Measurements from ENCODE around the gene CDYL.
A peak's percentile ranks its signal among the peaks of the same experiment; 100 is the strongest.

Gene CDYL

DNA sequence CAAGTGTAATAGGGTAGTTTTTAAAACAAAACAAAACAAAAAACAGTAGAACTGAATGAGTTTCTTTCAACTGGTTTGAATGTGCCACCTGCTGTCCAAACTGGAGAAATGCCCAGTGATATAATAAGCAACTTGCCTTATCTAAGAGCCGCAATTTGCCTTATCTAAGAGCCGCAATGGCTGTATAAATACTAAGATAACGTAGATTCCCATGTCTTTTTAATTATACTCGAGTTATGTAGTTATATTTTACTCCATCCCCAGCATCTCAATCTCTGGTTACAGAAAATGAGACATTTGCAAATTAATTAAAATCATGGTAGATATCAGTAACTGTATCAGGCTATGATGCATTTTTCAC, 160.5 kb downstream of the CDYL start:
- DNase-seq (ENCODE audit: low read depth), result no peak

DNA sequence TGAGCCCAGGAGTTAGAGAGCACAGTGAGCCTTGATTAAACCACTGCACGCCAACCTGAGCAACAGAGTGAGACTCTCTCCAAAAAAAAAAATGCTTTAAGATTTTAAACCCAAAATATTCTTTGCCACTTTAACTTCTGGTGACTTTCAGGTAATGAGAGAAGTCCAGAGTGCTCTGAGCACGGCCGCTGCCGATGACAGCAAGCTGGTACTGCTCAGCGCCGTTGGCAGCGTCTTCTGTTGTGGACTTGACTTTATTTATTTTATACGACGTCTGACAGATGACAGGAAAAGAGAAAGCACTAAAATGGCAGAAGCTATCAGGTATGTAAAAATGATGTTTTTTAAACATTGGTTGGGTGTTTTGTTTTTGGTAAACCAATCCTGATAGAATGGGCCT, 161.2 kb downstream of the CDYL start:
- no peak for DNase-seq (ENCODE audit: low read depth)

DNA sequence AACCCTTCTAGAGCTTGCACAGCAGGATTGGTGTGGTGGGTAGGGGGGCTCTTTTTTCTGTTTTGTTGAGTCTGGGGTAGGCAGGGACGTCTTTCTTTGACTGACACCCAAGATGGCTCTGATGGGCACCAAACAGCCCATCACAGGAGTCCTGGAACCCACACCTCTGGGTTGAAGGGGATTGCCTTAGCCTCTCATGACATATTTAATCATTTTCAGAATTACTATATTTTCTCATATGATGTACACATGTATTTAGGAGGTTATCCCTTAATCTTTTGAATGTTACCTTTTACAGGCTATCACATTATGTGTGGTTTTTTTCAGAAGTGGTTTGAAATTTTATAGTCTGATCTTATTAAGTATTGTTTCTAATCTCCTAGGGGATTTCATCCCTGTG, 163.0 kb downstream of the CDYL start:
- no peak for DNase-seq (ENCODE audit: low read depth)

DNA sequence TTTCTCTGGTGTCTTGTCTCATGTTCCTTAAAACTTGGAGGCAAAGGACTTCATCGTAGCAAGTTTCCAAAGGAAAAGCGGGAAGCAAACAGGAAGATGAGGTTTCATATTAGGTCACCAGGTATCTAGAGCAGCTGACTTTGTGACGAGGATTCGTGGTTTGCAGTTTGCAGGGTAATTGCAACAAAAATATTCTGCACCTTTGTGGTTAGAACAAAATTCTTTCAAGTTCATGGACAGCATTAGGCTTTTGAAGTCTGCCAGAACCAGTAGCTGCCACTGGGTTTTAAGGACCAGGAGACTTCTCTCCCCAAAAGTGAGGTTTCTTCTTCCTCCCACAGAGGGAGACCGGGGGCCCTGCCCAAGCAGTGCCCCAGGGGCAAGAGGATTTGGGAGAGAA, 164.2 kb downstream of the CDYL start:
- no peak for DNase-seq (ENCODE audit: low read depth)

DNA sequence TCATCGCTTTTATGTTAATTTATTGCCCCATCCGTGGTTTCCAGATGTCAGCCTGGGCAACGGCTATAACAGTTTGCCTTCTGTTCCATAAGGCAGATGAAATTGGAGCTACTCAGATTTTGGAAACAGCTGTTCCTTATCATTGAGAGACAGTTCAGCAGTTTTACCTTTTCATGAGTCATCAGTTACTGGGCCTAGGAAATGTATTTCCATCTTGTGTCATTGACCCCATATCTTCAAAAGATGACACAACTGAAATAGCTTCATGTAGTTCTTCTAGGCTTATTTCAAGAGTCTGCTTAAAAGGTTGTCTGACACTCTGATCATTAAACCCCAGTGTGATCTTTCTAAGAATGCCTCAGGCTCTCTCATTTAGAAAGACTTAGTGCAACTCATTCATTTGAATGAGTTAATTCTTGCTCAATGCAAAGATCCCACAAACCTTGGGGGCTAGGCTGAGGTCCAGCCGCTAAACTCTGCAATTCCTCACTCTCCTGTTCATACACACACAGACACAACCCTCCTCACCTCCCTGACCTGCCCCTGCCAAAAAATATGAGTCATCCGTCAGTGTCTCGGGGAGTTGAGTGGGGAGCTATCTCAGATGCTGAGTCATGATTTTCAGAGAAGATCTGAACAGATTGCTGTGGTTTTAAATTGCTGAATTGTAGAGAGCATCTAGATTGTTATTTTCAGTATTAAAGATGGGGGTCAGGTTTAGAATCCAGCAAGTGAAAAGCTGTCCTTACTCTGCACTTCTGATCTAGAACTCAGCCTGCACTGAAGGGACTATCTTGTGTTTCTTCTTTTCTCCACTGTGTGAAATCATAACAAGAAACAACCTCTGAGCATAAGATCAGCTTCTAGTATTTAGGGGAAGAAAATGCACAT, 165.8 kb downstream of the CDYL start:
- peak; percentile 25 for DNase-seq (ENCODE audit: low read depth)

GRCh38 chr6:4942673-4943009, 166.4 kb downstream of the CDYL start:
- no peak for DNase-seq (ENCODE audit: low read depth)

DNA sequence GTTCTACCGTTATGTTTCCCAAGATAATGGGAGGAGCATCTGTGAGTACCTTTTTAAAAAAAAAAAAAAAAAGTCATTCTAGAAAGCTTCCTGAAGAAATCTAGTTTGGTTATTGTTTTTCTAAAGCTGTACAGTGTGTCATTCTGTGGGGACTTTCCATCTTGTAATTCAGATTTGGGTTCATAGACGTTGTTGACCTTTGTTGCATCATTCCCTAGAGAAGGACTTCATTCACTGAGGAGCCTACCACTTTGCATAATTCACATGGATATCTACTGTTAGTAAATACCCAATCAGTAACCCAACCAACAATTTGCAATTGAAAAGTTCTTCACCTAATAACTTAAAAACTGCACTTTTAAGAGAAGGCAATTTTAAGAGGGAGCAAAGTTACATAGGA, 167.5 kb downstream of the CDYL start:
- DNase-seq (ENCODE audit: low read depth), result no peak

- no peak for DNase-seq (ENCODE audit: low read depth)
Measured at GRCh38 chr6:4944325-4944724, 168.1 kb downstream of the CDYL start.

- no peak for DNase-seq (ENCODE audit: low read depth)
Measured at GRCh38 chr6:4946521-4946920, 170.3 kb downstream of the CDYL start.

- DNase-seq (ENCODE audit: low read depth), result no peak
Measured at GRCh38 chr6:4947716-4948115, 171.5 kb downstream of the CDYL start.

- no peak for DNase-seq (ENCODE audit: low read depth)
Measured at GRCh38 chr6:4948781-4949450, 172.7 kb downstream of the CDYL start.

GRCh38 chr6:4950076-4950475, 173.9 kb downstream of the CDYL start:
- DNase-seq (ENCODE audit: low read depth), result no peak

GRCh38 chr6:4950836-4951533, 174.8 kb downstream of the CDYL start:
- DNase-seq (ENCODE audit: low read depth), result no peak

GRCh38 chr6:4953440-4953839, 177.2 kb downstream of the CDYL start:
- no peak for DNase-seq (ENCODE audit: low read depth)

- no peak for DNase-seq (ENCODE audit: low read depth)
Measured at GRCh38 chr6:4956625-4957024, 180.4 kb downstream of the CDYL start.

GRCh38 chr6:4957521-4958231, 181.5 kb downstream of the CDYL start:
- DNase-seq (ENCODE audit: low read depth), result no peak

- no peak for DNase-seq (ENCODE audit: low read depth)
Measured at GRCh38 chr6:4958624-4959023, 182.4 kb downstream of the CDYL start.

DNA sequence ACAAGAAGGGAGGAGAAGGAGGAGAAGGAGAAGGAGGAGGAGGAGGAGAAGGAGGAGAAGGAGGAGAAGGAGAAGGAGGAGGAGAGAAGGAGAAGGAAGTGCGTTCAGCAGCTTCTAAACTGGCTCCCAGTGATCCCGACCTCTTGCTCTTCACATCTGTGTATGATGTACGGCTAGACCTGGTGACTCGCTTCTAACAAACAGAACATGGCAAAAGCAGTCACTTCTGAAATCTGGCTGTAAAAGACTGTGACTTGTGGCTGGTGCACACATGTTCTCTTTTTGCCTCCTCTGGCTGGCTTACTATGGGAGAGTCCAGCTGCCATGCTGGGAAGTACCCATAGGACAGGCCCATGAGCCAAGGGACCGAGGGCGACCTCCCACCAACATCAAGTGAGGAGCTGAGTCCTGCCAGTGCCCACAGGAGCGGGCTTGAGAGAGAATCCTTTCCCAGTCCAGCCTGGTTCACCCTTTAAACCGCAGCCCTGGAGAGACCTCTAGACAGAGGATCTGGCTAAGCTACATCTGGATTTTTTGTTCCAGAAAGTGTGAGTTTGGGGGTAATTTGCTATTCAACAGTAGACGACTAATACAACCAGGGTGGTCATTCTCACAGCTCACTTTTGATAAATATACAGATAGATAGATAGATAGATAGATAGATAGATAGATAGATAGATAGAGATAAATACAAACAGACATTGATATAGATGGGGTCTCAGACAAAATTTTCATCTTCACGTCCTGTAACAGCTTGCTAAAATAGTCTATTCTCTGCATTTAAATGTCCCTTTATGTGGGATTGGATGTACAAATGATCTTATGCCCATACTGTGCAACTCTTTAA, 185.3 kb downstream of the CDYL start:
- no peak for DNase-seq (ENCODE audit: low read depth)

DNA sequence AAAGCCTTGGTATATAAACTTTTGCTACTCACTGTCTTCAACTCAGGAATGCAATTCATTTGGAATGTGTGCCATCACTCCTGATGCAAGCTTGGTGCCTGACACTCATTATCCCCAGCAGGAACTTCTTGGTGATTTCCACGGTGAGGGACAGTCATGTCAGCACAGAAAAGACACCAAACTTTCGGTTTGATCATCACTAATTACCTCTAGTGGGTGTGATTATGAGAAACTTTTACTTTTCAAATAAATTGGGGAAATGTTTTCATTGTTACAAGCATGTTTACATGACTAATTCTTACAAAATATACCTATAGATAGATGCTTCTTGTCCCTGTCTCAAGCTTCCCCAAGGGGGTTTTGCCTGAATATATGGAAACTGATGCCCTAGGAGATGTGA, 186.7 kb downstream of the CDYL start:
- no peak for DNase-seq (ENCODE audit: low read depth)

- DNase-seq (ENCODE audit: low read depth), result no peak
Measured at GRCh38 chr6:4964675-4965561, 188.7 kb downstream of the CDYL start.

Measured in activated gamma-delta T cell treated with anti-CD3 and anti-CD28 coated beads, Interleukin-2, amount 50 U/mL, for 16 hours (primary cell).